Measurements from ENCODE around the gene ZNF771.
"Not testable (repeated sequence)": the region's sequence is repeated elsewhere in the genome, so short reads cannot be mapped to it uniquely, and the experiment has no call there.

The ZNF771 gene

GRCh38 chr16:30376461-30376902 lies 30.9 kb upstream of the ZNF771 start:
- no peak for DNase-seq

GRCh38 chr16:30377050-30377811 lies 30.2 kb upstream of the ZNF771 start:
- DNase-seq, result no peak

- DNase-seq, result peak; percentile 95
Measured at GRCh38 chr16:30377812-30378235, 29.6 kb upstream of the ZNF771 start.

GRCh38 chr16:30378236-30379157 lies 28.9 kb upstream of the ZNF771 start:
- DNase-seq, result peak; percentile 97

GRCh38 chr16:30379158-30379783 lies 28.1 kb upstream of the ZNF771 start:
- no peak for DNase-seq

GRCh38 chr16:30380072-30380802 lies 27.2 kb upstream of the ZNF771 start:
- DNase-seq, result no peak

GRCh38 chr16:30380803-30381208 lies 26.6 kb upstream of the ZNF771 start:
- no peak for DNase-seq

- DNase-seq, result no peak
Measured at GRCh38 chr16:30381291-30382041, 25.9 kb upstream of the ZNF771 start.

GRCh38 chr16:30382111-30382881 lies 25.1 kb upstream of the ZNF771 start, which contains the start of gene SEPTIN1:
TSS of gene SEPTIN1 (minus strand) at chr16:30382561. CDS start at chr16:30382542, 19 bp downstream.
- no peak for DNase-seq

GRCh38 chr16:30383521-30383920 lies 23.9 kb upstream of the ZNF771 start:
- DNase-seq, result no peak

GRCh38 chr16:30394592-30395154 lies 12.7 kb upstream of the ZNF771 start:
- peak; percentile 83 for DNase-seq

GRCh38 chr16:30395155-30395991 lies 12.0 kb upstream of the ZNF771 start, which contains the start of gene ZNF48:
TSS of gene ZNF48 (plus strand) at chr16:30395420. CDS start at chr16:30395795, 375 bp downstream.
- DNase-seq, result peak; percentile 94

- DNase-seq, result no peak
Measured at GRCh38 chr16:30395992-30396585, 11.3 kb upstream of the ZNF771 start.

- not testable (repeated sequence) for DNase-seq
Measured at GRCh38 chr16:30396627-30397026, 10.8 kb upstream of the ZNF771 start.

- DNase-seq, result no peak
Measured at GRCh38 chr16:30397056-30397455, 10.3 kb upstream of the ZNF771 start.

- DNase-seq, result no peak
Measured at GRCh38 chr16:30397776-30398660, 9.4 kb upstream of the ZNF771 start.

- no peak for DNase-seq
Measured at GRCh38 chr16:30398661-30399434, 8.6 kb upstream of the ZNF771 start.

Measured in retina (tissue), 1 donor.